HG03103 (cell line): ENCODE data around the gene ARMC6.

ENCODE experiments used
- ATAC-seq: cut with Tn5 transposase; IDR thresholded peaks from one replicate; pipeline ENCODE4 v1.9.1; 2021; ENCODE audit warnings: low read depth; ENCODE audit not compliant: unreplicated experiment

Gene ARMC6

DNA sequence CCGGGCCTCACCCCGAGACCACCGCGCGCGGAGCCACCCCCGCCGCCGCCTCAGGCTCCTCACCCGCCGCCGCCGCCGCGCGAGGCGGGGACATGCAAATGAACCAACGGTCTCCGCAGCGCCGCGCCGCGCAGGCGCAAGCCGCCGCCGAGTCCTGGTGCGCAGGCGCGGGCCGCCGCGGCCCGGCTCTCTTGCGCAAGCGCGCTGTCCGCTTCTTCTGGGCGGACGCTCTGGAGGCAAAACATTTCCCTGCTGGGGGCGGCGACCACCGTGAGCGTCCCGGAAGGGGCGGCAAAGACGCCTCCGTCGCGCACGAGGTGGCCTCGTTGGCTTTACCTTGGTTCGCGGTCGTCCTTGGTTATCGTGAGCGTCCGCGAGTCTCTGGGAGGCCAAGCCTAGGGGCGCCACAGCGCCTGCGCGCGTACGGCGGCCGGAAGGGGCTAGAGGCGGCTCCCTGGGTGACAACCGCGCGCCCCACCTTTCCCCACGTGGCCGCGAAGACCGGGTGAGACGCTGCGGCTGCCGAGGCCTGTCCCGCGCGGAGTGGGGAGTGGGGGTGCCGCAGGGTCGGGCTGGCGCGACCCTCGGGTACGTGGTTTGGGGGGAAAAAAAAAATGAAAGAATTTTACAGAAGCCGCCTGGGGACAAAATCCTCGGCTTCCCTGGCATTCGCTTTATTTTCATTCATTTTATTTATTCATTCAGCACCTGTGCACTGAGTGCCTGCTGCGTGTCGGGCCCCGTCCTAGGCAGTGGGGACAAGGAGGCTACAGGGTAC lies at the start of gene ARMC6, which contains the start of gene SUGP2:
Gene ARMC6, plus strand, starts transcription at position 178 of the 778 bp plus-strand sequence. CDS start 607 bp downstream, outside the sequence.
Gene SUGP2, minus strand, starts transcription at position 92 of the 778 bp plus-strand sequence. CDS start 2,446 bp downstream, outside the sequence.
- peak; percentile 50 for ATAC-seq

DNA sequence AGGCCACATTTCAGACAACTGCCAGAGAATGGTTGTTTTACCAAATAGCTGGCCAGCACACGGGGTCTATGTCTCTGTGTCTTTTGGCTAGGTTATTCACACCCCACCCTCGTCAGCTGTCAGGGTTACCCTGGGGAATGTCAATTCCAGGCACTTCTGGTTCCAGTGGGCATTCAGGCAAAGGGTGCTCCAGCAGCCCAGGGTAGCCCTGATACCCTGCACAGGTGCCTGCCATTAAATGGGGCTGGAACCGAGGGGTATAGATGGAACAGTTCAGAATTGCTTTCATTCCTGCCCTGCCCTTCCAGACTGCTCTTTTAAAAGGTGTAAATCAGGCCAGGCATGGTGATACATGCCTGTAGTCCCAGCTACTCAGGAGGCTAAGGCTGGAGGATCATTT lies 49.2 kb upstream of the ARMC6 start:
- ATAC-seq = no peak

DNA sequence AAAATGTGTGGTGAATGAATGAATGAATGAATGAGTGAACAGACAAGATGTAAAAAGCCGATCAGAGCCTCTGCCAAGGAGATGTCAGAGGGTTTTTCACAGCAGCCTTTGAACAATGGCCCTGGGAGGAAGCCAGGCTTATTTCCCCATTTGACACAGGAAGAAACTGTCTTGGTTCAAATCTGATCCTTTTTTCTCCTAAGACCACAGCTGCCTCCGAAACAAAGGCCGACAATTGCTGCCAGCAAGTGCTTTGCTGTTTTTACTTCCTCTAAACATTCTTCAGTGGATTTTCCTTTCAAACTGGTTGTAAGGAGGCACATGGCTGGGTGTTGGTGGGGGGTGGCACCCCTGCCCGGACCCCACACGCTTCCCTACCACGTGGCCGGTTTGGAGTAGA lies 48.1 kb upstream of the ARMC6 start:
- ATAC-seq = no peak

DNA sequence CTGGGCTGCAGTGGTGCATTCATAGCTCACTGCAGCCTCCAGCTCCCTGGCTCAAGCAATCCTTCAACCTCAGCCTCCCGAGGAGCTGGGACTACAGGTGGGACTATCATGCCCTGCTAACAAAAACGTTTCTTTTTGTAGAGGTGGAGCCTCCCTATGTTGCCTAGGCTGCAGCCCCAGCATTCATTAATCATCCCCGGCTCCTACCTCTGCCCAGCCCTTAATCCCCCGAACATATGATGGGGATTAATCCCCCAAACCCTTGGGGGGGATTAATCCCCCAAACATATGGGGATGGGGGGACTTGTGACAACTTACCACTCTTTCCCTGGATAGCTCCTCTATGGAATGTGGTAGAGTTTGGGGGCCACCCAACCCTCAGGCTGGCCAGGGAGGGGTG lies 45.9 kb upstream of the ARMC6 start:
- ATAC-seq = no peak

DNA sequence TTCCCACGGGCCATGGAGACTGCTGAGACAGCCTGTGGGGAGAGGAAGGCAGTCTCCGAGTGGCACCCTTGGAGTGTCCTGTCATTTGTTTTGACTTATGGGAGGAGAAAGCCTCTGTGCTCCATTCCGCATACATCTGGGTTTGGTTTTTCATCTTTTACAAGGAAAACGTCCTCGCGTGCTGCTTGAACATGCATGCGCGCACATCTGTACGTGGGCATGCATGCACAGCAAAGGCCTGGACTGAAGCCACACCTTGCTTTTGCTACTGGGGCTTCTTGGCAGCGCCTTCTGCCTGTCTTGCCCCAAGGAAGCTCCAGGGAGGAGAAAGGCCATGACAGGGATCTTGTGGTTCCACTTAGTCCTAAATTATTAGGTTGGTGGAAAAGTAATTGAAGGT lies 44.1 kb upstream of the ARMC6 start:
- ATAC-seq = no peak

GRCh38 chr19:18990128-18990708 lies 43.2 kb upstream of the ARMC6 start:
- no peak for ATAC-seq

GRCh38 chr19:18991006-18991405 lies 42.4 kb upstream of the ARMC6 start:
- no peak for ATAC-seq

GRCh38 chr19:18991468-18991867 lies 41.9 kb upstream of the ARMC6 start:
- no peak for ATAC-seq

GRCh38 chr19:18992696-18993095 lies 40.7 kb upstream of the ARMC6 start:
- ATAC-seq = no peak

DNA sequence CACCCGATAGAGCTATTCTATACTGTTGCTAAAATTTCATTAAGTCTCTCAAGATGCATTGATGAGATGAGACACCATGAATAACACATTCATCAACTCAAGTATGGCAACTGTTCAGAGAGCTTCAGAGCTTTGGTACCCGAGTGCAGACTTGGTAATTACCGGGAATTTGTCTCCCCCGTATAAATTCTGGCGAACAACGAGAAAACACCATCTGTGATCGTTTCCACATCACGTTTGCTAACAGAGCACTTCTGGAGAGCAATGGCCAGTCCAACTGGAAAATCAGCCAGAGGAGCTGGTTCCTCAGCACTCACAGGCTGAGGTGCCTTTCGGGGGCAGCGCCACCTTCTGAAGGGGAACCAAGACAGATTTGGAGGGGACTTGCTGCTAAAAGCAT lies 40.3 kb upstream of the ARMC6 start:
- no peak for ATAC-seq

DNA sequence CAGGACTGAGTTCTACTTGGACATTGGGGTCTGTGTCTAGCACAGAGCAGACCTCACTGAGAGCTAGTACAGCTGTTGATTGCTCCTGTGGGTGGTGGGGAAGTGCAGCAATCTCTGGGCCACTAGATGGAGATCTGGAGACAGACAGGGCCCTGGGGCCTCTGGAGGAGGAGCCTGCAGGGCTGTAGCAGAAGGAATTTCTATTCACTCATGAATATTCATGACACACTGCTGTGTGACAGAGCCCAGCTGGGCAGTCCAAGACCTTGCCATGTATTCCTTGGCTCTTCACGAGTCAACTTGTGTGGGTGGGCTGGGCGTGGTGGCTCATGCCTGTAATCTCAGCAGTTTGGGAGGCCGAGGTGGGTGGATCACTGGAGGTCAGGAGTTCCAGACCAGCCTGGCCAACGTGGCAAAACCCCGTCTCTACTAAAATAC lies 37.6 kb upstream of the ARMC6 start:
- ATAC-seq = no peak

DNA sequence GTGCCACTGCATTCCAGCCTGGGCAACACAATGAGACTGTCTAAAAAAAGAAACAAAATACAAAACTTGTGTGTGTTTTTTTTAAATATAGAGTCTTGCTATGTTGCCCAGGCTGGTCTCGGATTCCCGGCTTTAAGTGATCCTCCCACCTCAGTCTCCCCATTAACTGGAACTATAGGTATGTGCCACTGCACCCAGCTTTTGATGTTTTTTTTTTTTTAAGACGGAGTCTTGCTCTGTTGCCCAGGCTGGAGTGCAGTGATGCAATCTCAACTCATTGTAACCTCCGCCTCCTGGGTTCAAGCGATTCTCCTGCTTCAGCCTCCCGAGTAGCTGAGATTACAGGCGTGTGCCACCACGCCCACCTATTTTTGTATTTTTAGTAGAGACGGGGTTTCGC lies 37.1 kb upstream of the ARMC6 start:
- no peak for ATAC-seq

DNA sequence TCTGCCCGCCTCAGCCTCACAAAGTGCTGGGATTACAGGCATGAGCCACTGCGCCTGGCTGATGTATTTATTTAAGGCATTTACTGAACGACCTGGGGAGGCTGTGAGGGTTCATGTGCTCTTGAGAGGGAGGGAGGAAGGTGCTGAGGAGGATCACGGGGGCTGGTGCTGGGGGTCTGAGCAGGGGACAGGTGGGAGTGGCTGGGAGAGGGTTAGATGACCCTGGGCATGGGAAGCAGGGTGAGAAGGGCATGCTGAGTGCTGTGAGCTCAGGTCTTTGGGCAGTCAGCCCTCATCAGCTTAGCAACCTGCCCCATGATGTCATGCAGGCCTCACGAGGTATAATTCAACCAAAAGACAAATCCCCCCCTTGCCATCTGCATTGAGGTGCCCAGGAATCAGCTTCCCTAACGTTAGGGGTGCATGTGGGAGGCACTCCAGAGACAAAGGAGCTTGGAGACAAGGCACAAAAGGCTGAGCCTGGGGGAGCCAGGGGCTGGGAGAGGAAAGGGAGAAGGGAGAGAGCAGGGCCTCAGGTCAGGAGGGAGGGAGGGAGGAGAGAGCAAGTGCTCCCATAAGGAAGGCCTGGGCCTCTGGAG lies 36.5 kb upstream of the ARMC6 start:
- ATAC-seq = no peak

GRCh38 chr19:18998276-18998675 lies 35.1 kb upstream of the ARMC6 start:
- no peak for ATAC-seq

DNA sequence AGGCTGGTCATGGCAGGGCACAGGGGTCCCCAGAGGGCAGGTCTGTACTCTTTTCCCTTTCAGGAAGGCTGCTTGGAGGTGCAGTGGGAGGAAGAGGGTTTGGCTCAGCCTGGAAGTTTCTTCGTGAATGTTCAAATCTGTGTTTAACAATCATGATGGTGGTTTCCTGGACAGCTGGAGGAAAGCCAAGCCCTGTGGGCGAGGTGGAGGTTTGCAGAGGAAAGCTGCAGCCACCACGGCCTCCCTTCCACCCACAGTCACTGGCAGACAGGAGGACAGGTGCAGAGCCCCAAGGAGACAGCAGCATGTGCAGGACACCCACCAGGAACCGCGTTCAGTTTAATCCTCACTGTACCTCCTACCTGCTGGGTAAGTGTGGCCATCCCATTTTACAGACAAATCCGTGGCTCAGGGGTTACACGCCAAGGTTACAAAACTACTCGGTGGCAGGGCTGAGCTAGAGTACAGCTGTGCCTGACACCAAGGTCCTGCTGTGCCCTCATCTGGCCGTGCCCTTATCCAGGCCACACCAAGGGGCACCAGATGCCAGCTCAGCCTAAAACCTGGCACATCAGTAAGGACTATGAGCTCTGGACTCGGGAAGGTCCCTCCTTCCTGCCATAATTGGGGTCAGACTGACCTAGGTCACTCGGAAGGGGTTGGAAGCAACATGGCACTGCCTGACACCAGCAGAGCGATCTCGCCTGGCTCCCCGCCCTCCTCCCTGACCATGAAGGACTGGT lies 34.2 kb upstream of the ARMC6 start:
- no peak for ATAC-seq

DNA sequence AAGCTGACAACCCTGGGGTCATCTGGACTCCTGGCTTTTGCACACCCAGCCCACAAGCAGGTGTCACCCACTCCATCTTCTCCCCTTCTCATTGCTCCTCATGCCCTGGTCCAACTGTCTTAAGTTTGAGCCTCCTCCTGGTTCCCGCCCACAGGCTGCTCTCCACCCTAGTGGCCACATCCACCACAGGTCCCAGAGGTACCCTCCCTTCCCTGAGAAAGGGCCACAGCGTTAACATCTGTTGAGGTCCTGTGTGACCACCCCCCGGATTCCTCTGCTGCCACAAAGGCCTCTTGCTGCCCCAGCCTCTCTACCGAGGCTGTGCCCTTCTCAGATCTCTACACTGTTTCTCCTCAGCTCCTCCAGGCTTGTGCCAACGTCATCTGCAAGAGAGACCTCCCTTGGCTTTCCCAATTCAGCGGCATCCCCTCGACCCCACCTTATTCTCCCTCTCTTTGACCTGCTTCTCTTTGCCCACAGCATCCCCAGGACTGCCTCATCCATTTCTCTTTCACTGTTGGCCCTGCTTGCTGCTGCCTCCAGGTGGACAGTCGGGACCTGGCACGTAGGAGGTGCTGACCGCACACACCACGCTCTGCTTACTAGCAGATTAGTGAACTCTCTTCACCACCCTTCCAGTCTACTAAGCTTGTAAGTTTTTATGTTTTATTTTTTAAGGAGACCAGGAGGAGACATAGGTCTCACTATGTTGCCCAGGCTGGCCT lies 33.3 kb upstream of the ARMC6 start:
- ATAC-seq = no peak

DNA sequence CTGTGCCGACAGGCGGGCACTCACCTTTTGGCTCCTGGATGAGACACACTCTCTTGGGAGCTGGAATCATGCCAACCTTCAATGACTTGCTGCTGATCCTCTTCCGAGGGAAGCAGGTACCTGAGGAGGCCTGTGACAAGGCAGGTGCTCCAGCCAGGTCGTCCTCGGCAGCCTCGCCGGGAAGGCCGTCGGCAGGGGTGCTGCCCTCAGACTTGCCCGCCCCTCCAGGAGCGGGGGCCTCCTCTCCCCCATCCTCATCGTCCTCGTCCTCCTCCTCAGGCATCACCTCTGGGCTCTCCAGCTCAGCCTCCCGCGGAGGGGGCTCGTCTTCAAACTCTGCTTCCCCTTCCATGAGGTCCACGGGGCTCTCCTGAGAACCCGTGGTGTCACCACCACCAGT lies 29.3 kb upstream of the ARMC6 start:
- no peak for ATAC-seq

- no peak for ATAC-seq
Measured at GRCh38 chr19:19006213-19006612, 27.2 kb upstream of the ARMC6 start.

DNA sequence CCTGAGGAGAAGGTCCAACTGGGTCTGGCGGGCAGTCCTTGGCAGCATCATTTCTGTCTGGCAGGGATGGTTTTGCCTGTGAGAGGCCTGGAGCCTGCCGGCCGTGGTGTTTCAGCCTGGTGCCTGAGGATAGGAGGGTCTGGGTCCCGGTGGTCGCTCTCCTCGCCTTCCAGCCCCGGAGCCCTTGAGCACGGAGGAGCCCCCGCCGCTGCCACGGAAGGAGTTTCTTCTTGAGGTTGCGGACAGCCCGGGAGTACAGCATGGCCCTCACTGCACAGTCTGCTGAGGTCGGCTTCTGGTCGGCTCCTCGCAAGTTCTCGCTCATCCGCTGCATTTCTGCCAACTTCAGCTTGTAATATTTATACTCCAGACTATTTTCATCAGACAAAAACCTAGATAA lies 23.5 kb upstream of the ARMC6 start:
- ATAC-seq = no peak

DNA sequence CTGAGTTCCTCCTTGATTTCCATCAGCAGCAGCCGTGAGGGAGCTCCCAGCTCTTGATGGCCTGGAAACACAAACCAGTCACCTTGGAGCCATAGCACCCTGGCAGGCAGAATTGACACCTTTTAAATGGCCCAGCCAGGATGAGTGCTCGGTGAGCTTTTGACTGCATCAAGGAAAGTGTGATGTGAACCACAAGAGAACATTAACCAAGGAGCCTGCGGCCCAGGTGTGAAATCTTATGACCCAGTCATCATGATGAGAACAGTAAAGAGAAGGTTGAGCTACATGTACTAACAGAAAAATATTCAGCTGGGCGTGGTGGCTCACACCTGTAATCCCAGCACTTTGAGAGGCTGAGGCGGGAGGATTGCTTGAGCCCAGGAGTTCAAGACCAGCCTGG lies 22.9 kb upstream of the ARMC6 start:
- no peak for ATAC-seq
